Erythroblast (primary cell): ENCODE measurements around the gene ZCCHC4.

Source experiments
- GATA1 ChIP-seq: IDR thresholded peaks from 2 replicates; pipeline ENCODE4 v1.6.1; 2011; ENCODE audit warnings: low read depth, mild to moderate bottlenecking, control low read depth, low read length, moderate library complexity
- POLR2A ChIP-seq: IDR thresholded peaks from 2 replicates; pipeline ENCODE4 v1.6.1; 2011; ENCODE audit warnings: mild to moderate bottlenecking, low read length

- TF ChIP-seq POLR2A, result no peak
- no peak for TF ChIP-seq GATA1
Measured at GRCh38 chr4:25346913-25347312, 34.3 kb downstream of the ZCCHC4 start.
